Natural killer cell (primary cell): Measurements from ENCODE around the gene RIGI. TPM values are rescaled to one million over a fixed set of nuclear protein-coding genes. Genes with fewer than 3 reads are reported as not detected.

ENCODE experiments used
- ATAC-seq, 3 donors: fragments of 150-1000 bp in 2 of 3; fragments of 200-7000 bp in 1 of 3; cut with Tn5 transposase; 1 replicate in 1 of 3; 2 replicates in 2 of 3; pipeline ENCODE4 v1.10.0; 2021; ENCODE audit warnings: mild to moderate bottlenecking in 2 of 3, moderate library complexity in 2 of 3
- DNase-seq, 2 donors: peaks; one replicate each; pipeline versions ENCODE4 v3.0.0 to v3.0.0-alpha.2; 2013 to 2021; ENCODE audit warnings: mixed read lengths in 1 of 2
- H3K27ac ChIP-seq: one replicate; pipeline ENCODE4 v1.5.1; 2013; ENCODE audit warnings: mild to moderate bottlenecking, low read length
- H3K27me3 ChIP-seq: one replicate; pipeline ENCODE4 v1.6.1; 2013; ENCODE audit warnings: low read length; ENCODE audit not compliant: control insufficient read depth, insufficient read depth
- H3K36me3 ChIP-seq: one replicate; pipeline ENCODE4 v1.6.1; 2013; ENCODE audit warnings: low read length; ENCODE audit not compliant: control insufficient read depth, insufficient read depth
- H3K4me1 ChIP-seq: one replicate; pipeline ENCODE4 v1.6.1; 2013; ENCODE audit warnings: low read length; ENCODE audit not compliant: control insufficient read depth, insufficient read depth
- H3K4me3 ChIP-seq: one replicate; pipeline ENCODE4 v1.5.1; 2013; ENCODE audit warnings: low read length
- H3K9me3 ChIP-seq: one replicate; pipeline ENCODE4 v1.6.1; 2013; ENCODE audit warnings: low read length; ENCODE audit not compliant: control insufficient read depth, insufficient read depth
- H3K27ac Mint-ChIP-seq, 2 donors: one replicate each; pipeline ENCODE4 v1.8.0; 2022; ENCODE audit warnings: mild to moderate bottlenecking in 2 of 2, mixed read lengths in 2 of 2, moderate library complexity in 1 of 2
- H3K27me3 Mint-ChIP-seq, 2 donors: one replicate each; pipeline ENCODE4 v1.8.0; 2022; ENCODE audit warnings: low read depth in 2 of 2, mixed read lengths in 2 of 2
- H3K36me3 Mint-ChIP-seq: one replicate; pipeline ENCODE4 v1.8.0; 2022; ENCODE audit warnings: mixed read lengths
- H3K4me1 Mint-ChIP-seq, 2 donors: one replicate each; pipeline ENCODE4 v1.8.0; 2022; ENCODE audit warnings: mixed read lengths in 2 of 2
- H3K4me3 Mint-ChIP-seq: one replicate; pipeline ENCODE4 v1.8.0; 2022; ENCODE audit warnings: mild to moderate bottlenecking, moderate library complexity, mixed read lengths
- H3K9me3 Mint-ChIP-seq, 2 donors: one replicate each; pipeline ENCODE4 v1.8.0; 2022; ENCODE audit warnings: mixed read lengths in 2 of 2
- whole genome bisulfite sequencing: methylation state at CpG from one replicate; pipeline ENCODE4 v1.1.7; 2013; ENCODE audit warnings: missing lambda C conversion rate; ENCODE audit not compliant: insufficient coverage; 5-methylcytosine and 5-hydroxymethylcytosine counted together
- intact Hi-C: fragments of 100-400 bp; cut with micrococcal nuclease; formaldehyde crosslinking; loops from one replicate; pipeline ENCODE4 v1.14.2; 2022
- total RNA-seq, 4 donors: library from RNA; stranded (reverse); fragments of 120-200 nt in 1 of 4; gene quantifications; one replicate each; pipeline versions ENCODE4 v1.2.3 to v1.2.4, GENCODE V29; 2013 to 2022
- TF ChIP-seq, protein P1 (sequence below): fragments of 200-600 bp; IDR thresholded peaks from one replicate; pipeline ENCODE4 v1.8.0; 2022; ENCODE audit warnings: antibody characterized with exemption

Gene RIGI
- total RNA-seq, 3 donors from 2014 or later (not counting 1 experiment from before 2014, with no cell fraction given) = 13.8 to 21.3 (median 15.7) TPM

DNA sequence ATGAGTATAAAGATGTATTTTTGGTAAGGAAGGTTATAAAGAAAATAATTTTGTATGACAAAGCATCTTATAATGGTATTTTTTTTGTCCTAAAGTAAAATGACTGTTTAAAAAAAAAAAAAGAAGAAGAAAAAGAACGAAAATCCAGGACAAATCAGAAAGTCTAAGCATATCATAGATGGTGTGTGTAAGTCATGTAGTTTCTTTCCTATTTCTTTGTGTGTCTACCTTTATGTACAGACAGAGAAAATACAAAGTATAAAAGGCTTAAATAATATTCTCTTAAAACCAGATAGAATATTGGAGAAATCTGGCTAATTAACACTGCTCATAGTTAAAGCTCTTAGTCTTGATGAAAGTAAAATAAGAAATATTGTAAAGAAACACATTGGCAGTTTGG is 7.7 kb downstream of the RIGI start:
- Mint-ChIP-seq H3K27ac (peak overlapping the region in 1 of 2 donors; percentile 56), H3K4me1 (peaks cover 55 to 58% of the 10 kb centered on the region in 2 donors), H3K4me3 (no peak overlapping the region), H3K9me3 (no peaks in the 10 kb centered on the region), H3K27me3 (no peaks in the 10 kb centered on the region), H3K36me3 (peaks cover 6% of the 10 kb centered on the region)
- TF ChIP-seq, protein P1, sequence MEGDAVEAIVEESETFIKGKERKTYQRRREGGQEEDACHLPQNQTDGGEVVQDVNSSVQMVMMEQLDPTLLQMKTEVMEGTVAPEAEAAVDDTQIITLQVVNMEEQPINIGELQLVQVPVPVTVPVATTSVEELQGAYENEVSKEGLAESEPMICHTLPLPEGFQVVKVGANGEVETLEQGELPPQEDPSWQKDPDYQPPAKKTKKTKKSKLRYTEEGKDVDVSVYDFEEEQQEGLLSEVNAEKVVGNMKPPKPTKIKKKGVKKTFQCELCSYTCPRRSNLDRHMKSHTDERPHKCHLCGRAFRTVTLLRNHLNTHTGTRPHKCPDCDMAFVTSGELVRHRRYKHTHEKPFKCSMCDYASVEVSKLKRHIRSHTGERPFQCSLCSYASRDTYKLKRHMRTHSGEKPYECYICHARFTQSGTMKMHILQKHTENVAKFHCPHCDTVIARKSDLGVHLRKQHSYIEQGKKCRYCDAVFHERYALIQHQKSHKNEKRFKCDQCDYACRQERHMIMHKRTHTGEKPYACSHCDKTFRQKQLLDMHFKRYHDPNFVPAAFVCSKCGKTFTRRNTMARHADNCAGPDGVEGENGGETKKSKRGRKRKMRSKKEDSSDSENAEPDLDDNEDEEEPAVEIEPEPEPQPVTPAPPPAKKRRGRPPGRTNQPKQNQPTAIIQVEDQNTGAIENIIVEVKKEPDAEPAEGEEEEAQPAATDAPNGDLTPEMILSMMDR = no peak
- WGBS = no CpG with 5 or more reads among the region's 1 CpG
- Histone ChIP-seq H3K4me1 (no peaks in the 10 kb centered on the region), H3K36me3 (no peaks in the 10 kb centered on the region), H3K27me3 (no peaks in the 10 kb centered on the region), H3K4me3 (no peak overlapping the region), H3K27ac (no peak overlapping the region), H3K9me3 (no peaks in the 10 kb centered on the region)
- no peak for ATAC-seq
- DNase-seq = no peak
- intact Hi-C loops = no loop called here

DNA sequence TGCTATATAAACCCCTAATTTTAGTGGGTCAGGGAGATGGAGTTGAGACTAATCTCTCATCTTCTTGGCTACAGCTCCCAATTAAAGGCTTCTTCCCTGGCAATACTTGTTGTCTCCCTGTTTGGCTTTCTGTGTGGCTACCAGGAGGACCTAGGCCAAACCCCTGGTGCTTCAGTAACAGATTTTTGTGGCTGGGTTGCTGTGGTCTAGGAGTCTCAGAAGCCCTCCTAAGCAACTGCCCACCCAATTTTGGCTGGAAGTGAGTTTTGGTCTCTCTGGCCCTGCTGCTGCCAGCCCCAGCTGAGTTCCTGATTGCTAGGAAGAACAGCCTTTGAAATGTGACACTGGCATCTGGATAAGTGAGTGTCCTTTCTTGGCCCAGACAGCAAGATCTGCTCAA is 9.8 kb downstream of the RIGI start:
- peaks cover 56 to 58% of the 10 kb centered on the region in 2 donors for H3K4me1 Mint-ChIP-seq
- H3K9me3 Mint-ChIP-seq = no peaks in the 10 kb centered on the region
- intact Hi-C loops = no loop called here

DNA sequence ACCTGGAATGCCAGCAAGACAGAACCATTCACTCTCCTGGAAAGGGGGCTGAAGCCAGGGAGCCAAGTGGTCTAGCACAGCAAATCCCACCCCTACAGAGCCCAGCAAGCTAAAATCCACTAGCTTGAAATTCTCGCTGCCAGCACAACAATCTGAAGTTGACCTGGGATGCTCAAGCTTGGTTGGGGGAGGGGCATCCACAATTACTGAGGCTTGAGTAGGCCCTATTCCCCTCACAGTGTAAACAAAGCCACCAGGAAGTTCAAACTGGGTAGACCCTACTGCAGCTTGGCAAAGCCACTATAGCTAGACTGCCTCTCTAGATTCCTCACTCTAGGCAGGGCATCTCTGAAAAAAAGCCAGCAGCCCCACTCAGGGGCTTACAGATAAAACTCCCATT is 17.3 kb downstream of the RIGI start:
- H3K4me1 ChIP-seq = no peaks in the 10 kb centered on the region
- no peak overlapping the region for H3K27ac ChIP-seq
- intact Hi-C loops = no loop called here
- no peak overlapping the region for H3K4me3 ChIP-seq
- no peaks in the 10 kb centered on the region for H3K9me3 Mint-ChIP-seq
- H3K27ac Mint-ChIP-seq = no peak overlapping the region
- ATAC-seq (no peak), DNase-seq (no peak)
- no peak overlapping the region for H3K4me3 Mint-ChIP-seq
- H3K36me3 Mint-ChIP-seq = peaks cover 5% of the 10 kb centered on the region
- H3K27me3 ChIP-seq = no peaks in the 10 kb centered on the region
- H3K4me1 Mint-ChIP-seq = peaks cover 46 to 65% of the 10 kb centered on the region in 2 donors
- H3K9me3 ChIP-seq = no peaks in the 10 kb centered on the region
- 100% methylated on average over 1 of the region's 1 CpG for WGBS
- H3K27me3 Mint-ChIP-seq = no peaks in the 10 kb centered on the region
- H3K36me3 ChIP-seq = peaks cover 2% of the 10 kb centered on the region
- TF ChIP-seq, protein P1 = no peak

More for the DNA sequence above, 9.8 kb downstream of the RIGI start:
- H3K4me3 ChIP-seq = no peak overlapping the region
- H3K27ac ChIP-seq = no peak overlapping the region
- TF ChIP-seq, protein P1 = no peak
- DNase-seq (no peak), ATAC-seq (no peak)
- H3K27me3 ChIP-seq = no peaks in the 10 kb centered on the region
- H3K4me1 ChIP-seq = no peaks in the 10 kb centered on the region
- H3K36me3 ChIP-seq = no peaks in the 10 kb centered on the region
- Mint-ChIP-seq H3K27ac (peak overlapping the region; percentile 9 to 35), H3K27me3 (no peaks in the 10 kb centered on the region), H3K4me3 (no peak overlapping the region), H3K36me3 (peaks cover 6% of the 10 kb centered on the region)
- no peaks in the 10 kb centered on the region for H3K9me3 ChIP-seq

DNA sequence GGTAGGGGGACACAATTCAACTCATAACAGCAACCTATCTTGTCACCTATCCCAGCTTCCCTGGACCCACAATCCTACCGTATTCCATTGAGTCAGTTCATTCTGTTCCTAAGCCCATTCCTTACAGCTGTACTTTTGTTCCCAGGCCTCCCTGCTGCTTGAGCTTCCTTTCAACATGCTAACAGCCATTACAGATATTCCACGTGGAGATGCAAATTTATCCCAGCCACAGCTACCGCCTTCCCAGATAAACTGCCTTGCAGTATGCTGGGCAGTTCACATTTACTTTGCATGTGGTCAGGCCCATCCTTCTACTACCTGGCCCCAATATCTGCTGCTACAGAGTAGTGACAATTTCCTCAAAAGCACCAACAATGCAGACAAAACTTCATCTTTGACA is 23.0 kb downstream of the RIGI start:
- intact Hi-C loops = no loop called here
- H3K4me3 Mint-ChIP-seq = no peak overlapping the region
- no peaks in the 10 kb centered on the region for H3K9me3 ChIP-seq
- 91% methylated on average over 3 of the region's 3 CpGs for WGBS
- H3K36me3 ChIP-seq = peaks cover 15% of the 10 kb centered on the region
- no peaks in the 10 kb centered on the region for H3K4me1 ChIP-seq
- H3K9me3 Mint-ChIP-seq = no peaks in the 10 kb centered on the region
- TF ChIP-seq, protein P1 = no peak
- ATAC-seq (no peak), DNase-seq (no peak)
- no peak overlapping the region for H3K27ac ChIP-seq
- H3K27me3 ChIP-seq = no peaks in the 10 kb centered on the region
- peaks cover 15 to 28% of the 10 kb centered on the region in 2 donors for H3K4me1 Mint-ChIP-seq
- H3K27me3 Mint-ChIP-seq = no peaks in the 10 kb centered on the region
- H3K27ac Mint-ChIP-seq = peak overlapping the region; percentile 32 to 50
- no peak overlapping the region for H3K4me3 ChIP-seq
- H3K36me3 Mint-ChIP-seq = no peaks in the 10 kb centered on the region
